Adrenal gland (tissue), 5 donors: ENCODE measurements around the gene ABHD10.

Experiments
- CTCF ChIP-seq, 6 experiments: fragments of 450-650 bp in 4 of 6; fragments of 200-600 bp in 2 of 6; sonication (generic) in 1 of 6; IDR thresholded peaks; 1 replicate in 5 of 6; 2 replicates in 1 of 6; pipeline versions ENCODE4 v1.5.1 to v1.8.0; 2016 to 2021; ENCODE audit warnings: antibody characterized with exemption in 6 of 6, mild to moderate bottlenecking in 2 of 6, moderate library complexity in 1 of 6
- POLR2A ChIP-seq, 2 donors: fragments of 450-650 bp; IDR thresholded peaks; one replicate each; pipeline ENCODE4 v1.6.1; 2017; ENCODE audit warnings: antibody characterized with exemption in 2 of 2, mild to moderate bottlenecking in 2 of 2, moderate library complexity in 1 of 2
- donor health status: DM: no; HTN: no; CAD: no.

DNA sequence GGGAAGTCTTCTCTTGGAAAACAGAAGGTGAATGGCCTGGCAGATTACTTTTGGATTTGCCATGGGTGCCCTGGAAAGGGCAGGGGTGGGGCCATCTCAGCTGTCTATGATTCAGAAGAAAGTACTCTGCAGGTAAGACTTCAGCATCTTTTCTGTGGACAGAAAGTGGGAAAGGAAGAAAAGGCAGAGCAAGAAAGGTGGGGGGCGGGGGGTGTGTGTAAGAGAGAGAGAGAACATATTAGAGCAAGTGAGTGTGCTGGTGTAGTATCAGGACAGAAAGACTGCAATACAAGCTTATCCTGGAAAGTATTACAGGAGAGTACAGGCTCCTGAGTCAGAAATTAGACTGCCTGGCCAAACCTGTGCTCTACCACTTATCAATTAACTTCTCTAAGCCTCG is 25.4 kb downstream of the ABHD10 start:
- TF ChIP-seq POLR2A (IDR thresholded peaks at IDR 0.05) (no peak), CTCF (IDR thresholded peaks at IDR 0.05) (no peak)
